ENCODE measurements around the gene TMEM54.

Gene TMEM54

GRCh38 chr1:32888134-32888533 is 13.1 kb downstream of the TMEM54 start:
- no peak overlapping the region for H3K4me3 Mint-ChIP-seq
- TF ChIP-seq CTCF (IDR thresholded peaks at IDR 0.05; ENCODE audit: unreplicated experiment in 3 of 3), result no peak
- no peaks in the 10 kb centered on the region for H3K36me3 Mint-ChIP-seq (ENCODE audit: low read depth)
- H3K27me3 Mint-ChIP-seq (ENCODE audit: low read depth), result peaks cover 80% of the 10 kb centered on the region
- no peak overlapping the region for H3K27ac Mint-ChIP-seq
- H3K9me3 Mint-ChIP-seq, result no peaks in the 10 kb centered on the region
- H3K4me1 Mint-ChIP-seq, result peaks cover 21% of the 10 kb centered on the region

GRCh38 chr1:32887623-32888022 is 13.6 kb downstream of the TMEM54 start:
- Mint-ChIP-seq H3K4me3 (no peak overlapping the region), H3K27me3 (ENCODE audit: low read depth) (peaks cover 78% of the 10 kb centered on the region), H3K4me1 (peaks cover 20% of the 10 kb centered on the region), H3K9me3 (no peaks in the 10 kb centered on the region), H3K27ac (no peak overlapping the region), H3K36me3 (ENCODE audit: low read depth) (no peaks in the 10 kb centered on the region)
- TF ChIP-seq CTCF (IDR thresholded peaks at IDR 0.05; ENCODE audit: unreplicated experiment in 3 of 3), result no peak

GRCh38 chr1:32886828-32887414 is 14.3 kb downstream of the TMEM54 start:
- TF ChIP-seq CTCF (IDR thresholded peaks at IDR 0.05; ENCODE audit: unreplicated experiment in 3 of 3), result peak in 1 of 3 experiments; percentile 4
- Mint-ChIP-seq H3K36me3 (ENCODE audit: low read depth) (no peaks in the 10 kb centered on the region), H3K4me1 (peaks cover 13% of the 10 kb centered on the region), H3K9me3 (no peaks in the 10 kb centered on the region), H3K27me3 (ENCODE audit: low read depth) (peaks cover 71% of the 10 kb centered on the region), H3K27ac (no peak overlapping the region), H3K4me3 (peak overlapping the region in 2 of 3 experiments; percentile 17 to 37)

- H3K27me3 Mint-ChIP-seq (ENCODE audit: low read depth), result peaks cover 66% of the 10 kb centered on the region
- no peaks in the 10 kb centered on the region for H3K9me3 Mint-ChIP-seq
- TF ChIP-seq CTCF (IDR thresholded peaks at IDR 0.05; ENCODE audit: unreplicated experiment in 3 of 3), result peak; percentile 43 to 78 (median 49)
- no peaks in the 10 kb centered on the region for H3K36me3 Mint-ChIP-seq (ENCODE audit: low read depth)
- peak within 1 kb of the TSS; percentile 37 to 74 (median 50) for H3K4me3 Mint-ChIP-seq
- peaks cover 11% of the 10 kb centered on the region for H3K4me1 Mint-ChIP-seq
- no peak within 1 kb of the TSS for H3K27ac Mint-ChIP-seq
These were observed 15.0 kb downstream of the TMEM54 start, which contains the start of gene HPCA for GRCh38 chr1:32886004-32886827. Gene HPCA, plus strand, starts transcription at chr1:32886491. Its CDS starts 2,408 bp downstream, at chr1:32888899.

GRCh38 chr1:32885676-32886003 is 15.5 kb downstream of the TMEM54 start:
- H3K27ac Mint-ChIP-seq, result no peak overlapping the region
- peak overlapping the region; percentile 37 to 74 (median 50) for H3K4me3 Mint-ChIP-seq
- peaks cover 11% of the 10 kb centered on the region for H3K4me1 Mint-ChIP-seq
- H3K9me3 Mint-ChIP-seq, result no peaks in the 10 kb centered on the region
- peaks cover 65% of the 10 kb centered on the region for H3K27me3 Mint-ChIP-seq (ENCODE audit: low read depth)
- H3K36me3 Mint-ChIP-seq (ENCODE audit: low read depth), result no peaks in the 10 kb centered on the region
- no peak for TF ChIP-seq CTCF (IDR thresholded peaks at IDR 0.05; ENCODE audit: unreplicated experiment in 3 of 3)
